Measurements from ENCODE around the gene SPON2.

SPON2 gene

GRCh38 chr4:1216869-1217294 is 44.5 kb upstream of the SPON2 start:
- Histone ChIP-seq H3K9me3 (replicated peaks; ENCODE audit: insufficient read depth, low read length) (no peaks in the 10 kb centered on the region), H3K9me2 (replicated peaks; ENCODE audit: insufficient read depth, low read length) (no peaks in the 10 kb centered on the region), H3K4me3 (ENCODE audit: low read length) (no peak overlapping the region), H3K79me2 (ENCODE audit: low read length) (peaks cover 50% of the 10 kb centered on the region), H3K4me2 (ENCODE audit: low read depth, low read length) (peak overlapping the region; percentile 78), H3F3A (ENCODE audit: insufficient read depth, low read length) (peaks cover 66% of the 10 kb centered on the region), H3K9ac (ENCODE audit: low read length) (no peak overlapping the region; the same call in 1 of the 2 replicates), H3K27ac (ENCODE audit: low read length) (peak overlapping the region; percentile 96), H2AFZ (ENCODE audit: low read length) (no peak overlapping the region), H3K27me3 (replicated peaks; ENCODE audit: insufficient read depth, low read length) (no peaks in the 10 kb centered on the region), H3K4me1 (ENCODE audit: low read length) (peaks cover 61% of the 10 kb centered on the region), H4K20me1 (ENCODE audit: insufficient read depth, low read length) (no peaks in the 10 kb centered on the region), H3K36me3 (replicated peaks; ENCODE audit: insufficient read depth, low read length) (peaks cover 24% of the 10 kb centered on the region)
- TF ChIP-seq EZH2 (optimal IDR thresholded peaks at IDR 0.05; ENCODE audit: low read depth, low read length) (no peak), EZH2phosphoT487 (IDR thresholded peaks at IDR 0.05; ENCODE audit: low read length) (no peak)
- TF ChIP-seq, protein P1, sequence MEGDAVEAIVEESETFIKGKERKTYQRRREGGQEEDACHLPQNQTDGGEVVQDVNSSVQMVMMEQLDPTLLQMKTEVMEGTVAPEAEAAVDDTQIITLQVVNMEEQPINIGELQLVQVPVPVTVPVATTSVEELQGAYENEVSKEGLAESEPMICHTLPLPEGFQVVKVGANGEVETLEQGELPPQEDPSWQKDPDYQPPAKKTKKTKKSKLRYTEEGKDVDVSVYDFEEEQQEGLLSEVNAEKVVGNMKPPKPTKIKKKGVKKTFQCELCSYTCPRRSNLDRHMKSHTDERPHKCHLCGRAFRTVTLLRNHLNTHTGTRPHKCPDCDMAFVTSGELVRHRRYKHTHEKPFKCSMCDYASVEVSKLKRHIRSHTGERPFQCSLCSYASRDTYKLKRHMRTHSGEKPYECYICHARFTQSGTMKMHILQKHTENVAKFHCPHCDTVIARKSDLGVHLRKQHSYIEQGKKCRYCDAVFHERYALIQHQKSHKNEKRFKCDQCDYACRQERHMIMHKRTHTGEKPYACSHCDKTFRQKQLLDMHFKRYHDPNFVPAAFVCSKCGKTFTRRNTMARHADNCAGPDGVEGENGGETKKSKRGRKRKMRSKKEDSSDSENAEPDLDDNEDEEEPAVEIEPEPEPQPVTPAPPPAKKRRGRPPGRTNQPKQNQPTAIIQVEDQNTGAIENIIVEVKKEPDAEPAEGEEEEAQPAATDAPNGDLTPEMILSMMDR (IDR thresholded peaks at IDR 0.05; ENCODE audit: low read length), result no peak
- DNase-seq, result no peak

DNA sequence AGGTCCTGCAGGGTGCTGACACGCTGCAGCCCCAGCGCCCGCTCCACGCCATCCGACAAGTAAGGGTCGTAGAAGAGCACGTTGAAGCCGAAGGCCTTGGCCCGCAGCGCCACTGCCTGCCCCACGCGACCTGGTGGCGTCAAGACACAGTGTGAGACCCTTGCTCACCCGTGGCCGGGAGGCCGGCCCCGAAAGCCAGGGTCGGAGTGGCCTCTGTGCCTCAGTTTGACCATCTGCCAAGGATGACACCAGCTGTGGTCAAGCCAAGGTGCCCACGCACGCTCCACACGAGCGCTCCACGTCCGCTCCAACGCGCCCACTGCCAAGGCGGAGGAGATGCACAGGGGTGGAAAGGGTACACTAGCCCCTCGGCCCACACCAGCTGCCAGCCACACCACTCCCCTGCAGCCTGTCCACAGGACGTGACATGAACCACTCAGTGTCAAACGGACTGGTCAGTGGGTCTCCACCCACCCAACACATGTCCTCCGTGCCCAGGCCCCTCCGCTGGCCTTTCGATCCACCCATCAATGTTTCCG is 43.8 kb upstream of the SPON2 start:
- no peaks in the 10 kb centered on the region for H3K9me2 ChIP-seq (replicated peaks; ENCODE audit: insufficient read depth, low read length)
- peaks cover 61% of the 10 kb centered on the region for H3K4me1 ChIP-seq (ENCODE audit: low read length)
- H3K27ac ChIP-seq (ENCODE audit: low read length), result peak overlapping the region; percentile 96
- no peaks in the 10 kb centered on the region for H4K20me1 ChIP-seq (ENCODE audit: insufficient read depth, low read length)
- H3K4me3 ChIP-seq (ENCODE audit: low read length), result 0 out of 2 replicates have a peak overlapping the region, but pooled peaks have one; percentile 24
- H3K36me3 ChIP-seq (replicated peaks; ENCODE audit: insufficient read depth, low read length), result peaks cover 19% of the 10 kb centered on the region
- H3K9ac ChIP-seq (ENCODE audit: low read length), result peak overlapping the region; percentile 62
- peaks cover 46% of the 10 kb centered on the region for H3K79me2 ChIP-seq (ENCODE audit: low read length)
- TF ChIP-seq EZH2phosphoT487 (IDR thresholded peaks at IDR 0.05; ENCODE audit: low read length) (no peak), EZH2 (optimal IDR thresholded peaks at IDR 0.05; ENCODE audit: low read depth, low read length) (no peak)
- TF ChIP-seq, protein P1 (IDR thresholded peaks at IDR 0.05; ENCODE audit: low read length), result no peak
- no peak overlapping the region for H2AFZ ChIP-seq (ENCODE audit: low read length)
- H3K9me3 ChIP-seq (replicated peaks; ENCODE audit: insufficient read depth, low read length), result no peaks in the 10 kb centered on the region
- DNase-seq, result no peak
- H3F3A ChIP-seq (ENCODE audit: insufficient read depth, low read length), result peaks cover 63% of the 10 kb centered on the region
- H3K4me2 ChIP-seq (ENCODE audit: low read depth, low read length), result peak overlapping the region; percentile 78
- H3K27me3 ChIP-seq (replicated peaks; ENCODE audit: insufficient read depth, low read length), result no peaks in the 10 kb centered on the region

- H3K79me2 ChIP-seq (ENCODE audit: low read length), result peaks cover 38% of the 10 kb centered on the region
- H3K9me2 ChIP-seq (replicated peaks; ENCODE audit: insufficient read depth, low read length), result no peaks in the 10 kb centered on the region
- H3K4me2 ChIP-seq (ENCODE audit: low read depth, low read length), result peak overlapping the region; percentile 78
- H3K27me3 ChIP-seq (replicated peaks; ENCODE audit: insufficient read depth, low read length), result no peaks in the 10 kb centered on the region
- peak overlapping the region; percentile 62 for H3K9ac ChIP-seq (ENCODE audit: low read length)
- H4K20me1 ChIP-seq (ENCODE audit: insufficient read depth, low read length), result no peaks in the 10 kb centered on the region
- peak; percentile 97 for DNase-seq
- peak overlapping the region; percentile 96 for H3K27ac ChIP-seq (ENCODE audit: low read length)
- H3K36me3 ChIP-seq (replicated peaks; ENCODE audit: insufficient read depth, low read length), result peaks cover 12% of the 10 kb centered on the region; the same call in 1 of the 2 replicates
- TF ChIP-seq, protein P1 (IDR thresholded peaks at IDR 0.05; ENCODE audit: low read length), result peak; percentile 7; the same call in 1 of the 2 replicates
- TF ChIP-seq EZH2 (optimal IDR thresholded peaks at IDR 0.05; ENCODE audit: low read depth, low read length), result no peak
- H3K4me3 ChIP-seq (ENCODE audit: low read length), result no peak overlapping the region
- H3F3A ChIP-seq (ENCODE audit: insufficient read depth, low read length), result peaks cover 56% of the 10 kb centered on the region
- no peaks in the 10 kb centered on the region for H3K9me3 ChIP-seq (replicated peaks; ENCODE audit: insufficient read depth, low read length)
- peaks cover 57% of the 10 kb centered on the region for H3K4me1 ChIP-seq (ENCODE audit: low read length)
- H2AFZ ChIP-seq (ENCODE audit: low read length), result no peak overlapping the region
These were observed 43.0 kb upstream of the SPON2 start for GRCh38 chr4:1215141-1216075.

Data from MM.1S (cell line).